DMS153 treated with DMSO at 0.1 percent for 48 hours (cell line): ENCODE measurements around the gene PAPPA2.

Experiments used
- DNase-seq: peaks from one replicate; lab custom pipeline; 2025; ENCODE audit not compliant: unreplicated experiment; lab: John Stamatoyannopoulos, UW

PAPPA2 gene

GRCh38 chr1:176691251-176692228, 228.6 kb downstream of the PAPPA2 start:
- DNase-seq = peak; percentile 75

GRCh38 chr1:176692431-176692830, 229.5 kb downstream of the PAPPA2 start:
- DNase-seq = peak; percentile 25

- DNase-seq = no peak
Measured at GRCh38 chr1:176692988-176693696, 230.2 kb downstream of the PAPPA2 start.

GRCh38 chr1:176693697-176694329, 230.8 kb downstream of the PAPPA2 start:
- DNase-seq = no peak

- no peak for DNase-seq
Measured at GRCh38 chr1:176694713-176695112, 231.7 kb downstream of the PAPPA2 start.

- DNase-seq = peak; percentile 94
Measured at GRCh38 chr1:176696109-176696508, 233.1 kb downstream of the PAPPA2 start.

- no peak for DNase-seq
Measured at GRCh38 chr1:176696689-176697088, 233.7 kb downstream of the PAPPA2 start.

GRCh38 chr1:176699821-176700220, 236.8 kb downstream of the PAPPA2 start:
- no peak for DNase-seq

- no peak for DNase-seq
Measured at GRCh38 chr1:176701151-176701866, 238.3 kb downstream of the PAPPA2 start.

GRCh38 chr1:176702901-176703300, 239.9 kb downstream of the PAPPA2 start:
- no peak for DNase-seq

- no peak for DNase-seq
Measured at GRCh38 chr1:176705585-176705984, 242.6 kb downstream of the PAPPA2 start.

- DNase-seq = no peak
Measured at GRCh38 chr1:176717066-176717750, 254.2 kb downstream of the PAPPA2 start.

GRCh38 chr1:176719447-176719846, 256.5 kb downstream of the PAPPA2 start:
- no peak for DNase-seq

GRCh38 chr1:176720838-176721237, 257.9 kb downstream of the PAPPA2 start:
- no peak for DNase-seq

GRCh38 chr1:176733661-176734060, 270.7 kb downstream of the PAPPA2 start:
- DNase-seq = no peak

GRCh38 chr1:176735201-176735600, 272.2 kb downstream of the PAPPA2 start:
- DNase-seq = no peak

- DNase-seq = no peak
Measured at GRCh38 chr1:176736015-176736414, 273.0 kb downstream of the PAPPA2 start.

GRCh38 chr1:176741181-176741580, 278.2 kb downstream of the PAPPA2 start:
- no peak for DNase-seq

GRCh38 chr1:176742322-176742721, 279.3 kb downstream of the PAPPA2 start:
- no peak for DNase-seq

- no peak for DNase-seq
Measured at GRCh38 chr1:176744142-176744541, 281.2 kb downstream of the PAPPA2 start.
